Eye (tissue), 1 donor: ENCODE results near the gene KLHL13.
A peak's percentile ranks its signal among the peaks of the same experiment; 100 is the strongest.
"Not testable (repeated sequence)": the region's sequence is repeated elsewhere in the genome, so short reads cannot be mapped to it uniquely, and the experiment has no call there.

Experiments
- DNase-seq: peaks from one replicate; pipeline ENCODE4 v3.0.0-alpha.2; 2015

KLHL13 gene, protein sequence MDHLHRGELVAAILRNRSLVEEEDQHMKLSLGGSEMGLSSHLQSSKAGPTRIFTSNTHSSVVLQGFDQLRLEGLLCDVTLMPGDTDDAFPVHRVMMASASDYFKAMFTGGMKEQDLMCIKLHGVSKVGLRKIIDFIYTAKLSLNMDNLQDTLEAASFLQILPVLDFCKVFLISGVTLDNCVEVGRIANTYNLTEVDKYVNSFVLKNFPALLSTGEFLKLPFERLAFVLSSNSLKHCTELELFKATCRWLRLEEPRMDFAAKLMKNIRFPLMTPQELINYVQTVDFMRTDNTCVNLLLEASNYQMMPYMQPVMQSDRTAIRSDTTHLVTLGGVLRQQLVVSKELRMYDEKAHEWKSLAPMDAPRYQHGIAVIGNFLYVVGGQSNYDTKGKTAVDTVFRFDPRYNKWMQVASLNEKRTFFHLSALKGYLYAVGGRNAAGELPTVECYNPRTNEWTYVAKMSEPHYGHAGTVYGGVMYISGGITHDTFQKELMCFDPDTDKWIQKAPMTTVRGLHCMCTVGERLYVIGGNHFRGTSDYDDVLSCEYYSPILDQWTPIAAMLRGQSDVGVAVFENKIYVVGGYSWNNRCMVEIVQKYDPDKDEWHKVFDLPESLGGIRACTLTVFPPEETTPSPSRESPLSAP

DNA sequence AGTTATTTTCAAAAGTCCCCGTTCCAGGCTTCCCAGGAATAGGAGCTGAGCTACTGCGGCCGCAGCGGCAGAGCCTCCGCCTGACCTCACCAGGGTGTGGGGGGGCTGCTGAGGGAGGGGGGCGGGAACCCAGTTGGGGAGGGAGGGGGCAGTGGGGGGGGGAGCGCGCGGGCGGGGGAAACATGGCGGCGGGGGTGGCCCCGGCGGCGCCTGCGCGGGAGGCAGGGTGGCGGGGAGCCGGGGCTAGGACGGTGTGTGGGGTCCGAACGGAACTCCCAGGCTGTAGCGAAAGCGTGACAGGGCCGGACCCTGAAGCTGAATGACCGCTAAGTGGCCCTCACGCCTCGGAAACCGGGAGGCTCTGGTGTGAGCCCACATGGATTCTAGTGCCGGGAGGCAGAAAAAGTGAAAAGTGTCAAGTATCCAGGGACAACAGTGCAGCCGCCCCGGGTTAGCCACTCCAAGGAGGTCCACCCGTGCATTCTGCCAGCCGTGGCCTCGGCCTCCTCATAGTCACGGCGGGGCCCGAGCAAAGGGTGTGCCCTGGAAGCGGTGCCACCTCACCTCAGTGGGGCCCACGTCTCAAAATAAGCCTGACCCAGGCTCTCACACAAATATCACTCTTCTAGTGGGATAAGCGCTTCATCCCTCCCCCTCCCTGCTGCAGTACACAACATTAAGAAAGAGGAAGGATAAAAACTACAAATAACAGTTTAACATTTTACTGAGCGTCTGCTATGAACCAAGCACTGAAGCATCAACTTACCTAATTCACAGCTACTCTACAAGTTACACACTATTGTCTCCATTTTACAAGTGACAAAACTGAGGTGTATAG is at the start of gene KLHL13:
Gene KLHL13 (minus strand): TSS at position 98 of the 838 bp plus-strand sequence. CDS start 88,337 bp downstream, outside the sequence.
- DNase-seq = peak; percentile 73

DNA sequence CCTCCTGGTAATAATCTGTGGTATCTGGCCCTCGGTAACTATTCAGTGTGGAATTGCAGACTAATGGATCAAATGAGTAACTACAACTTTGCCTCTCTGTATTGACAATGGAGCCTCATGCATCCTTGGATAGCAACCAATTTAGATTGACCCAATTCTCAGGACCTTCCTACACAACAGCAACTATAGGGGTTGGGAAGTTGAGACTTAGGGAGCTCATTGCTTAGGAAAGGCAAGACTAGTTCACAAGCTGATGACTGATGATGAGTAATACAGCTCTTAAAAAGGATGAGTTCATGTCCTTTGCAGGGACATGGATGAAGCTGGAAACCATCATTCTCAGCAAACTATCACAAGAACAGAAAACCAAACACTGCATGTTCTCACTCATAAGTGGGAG is 47.5 kb upstream of the KLHL13 start:
- DNase-seq = no peak

DNA sequence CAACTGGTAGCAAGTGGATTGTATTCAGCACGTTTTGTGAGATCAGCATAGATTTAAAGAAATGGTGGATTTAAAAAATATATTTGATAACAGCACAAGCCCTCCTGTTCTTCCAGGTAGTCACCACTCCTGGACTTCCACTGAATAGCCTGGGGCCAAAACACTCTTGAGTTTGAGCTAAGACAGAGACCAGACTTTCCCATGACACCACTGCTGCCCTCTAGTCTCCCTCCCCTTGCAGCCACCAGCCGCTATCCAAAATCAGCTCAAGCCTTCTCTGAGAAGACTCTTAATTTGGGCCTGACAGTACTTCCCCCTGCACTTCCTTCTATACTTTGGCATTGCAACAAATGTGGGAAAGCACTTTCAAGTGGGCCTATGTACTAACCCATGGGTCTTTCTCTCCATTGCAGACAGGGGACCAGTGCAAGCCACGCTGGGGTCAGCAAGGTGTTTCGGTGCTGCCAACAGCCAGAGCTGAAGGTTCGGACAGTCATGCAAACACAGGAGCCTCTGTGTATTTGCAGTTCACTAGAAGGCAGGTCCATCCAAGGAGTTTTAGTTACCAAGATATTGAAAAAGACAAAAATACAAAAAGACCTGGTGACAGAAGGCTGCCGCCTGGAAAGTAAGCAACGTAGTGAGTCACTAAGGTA is 40.5 kb upstream of the KLHL13 start:
- DNase-seq = no peak

DNA sequence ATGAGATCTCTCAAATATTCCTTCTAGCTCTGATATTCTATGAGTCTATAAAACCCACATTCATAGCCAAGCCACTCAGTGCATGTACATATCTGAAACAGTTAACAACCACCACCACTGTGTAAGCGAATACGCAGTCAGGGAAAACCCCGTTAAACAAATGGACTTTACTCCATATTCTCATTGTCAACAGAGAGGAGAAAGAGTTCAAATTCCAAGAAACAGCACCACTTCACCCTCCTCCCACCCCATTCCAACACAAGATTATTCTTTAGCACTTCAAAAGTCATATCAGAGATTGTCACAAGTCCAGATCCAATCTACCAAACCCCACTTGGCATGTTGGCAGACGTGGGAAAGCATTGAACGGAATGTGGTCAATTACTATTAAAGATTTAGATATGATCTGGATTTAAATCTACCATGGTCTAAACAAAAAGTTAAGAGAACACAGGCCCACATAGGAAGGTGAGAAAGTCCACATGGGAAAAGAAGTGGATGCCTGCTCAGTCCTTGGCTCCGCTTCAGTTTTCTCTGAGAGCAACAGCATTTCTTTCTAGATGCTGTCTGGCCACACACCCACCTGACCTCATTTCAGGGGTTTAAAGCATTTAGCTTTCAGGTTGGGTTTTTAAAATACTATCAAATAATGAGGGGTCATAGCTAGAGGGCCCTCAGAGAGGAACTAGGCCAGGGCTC is 39.8 kb upstream of the KLHL13 start:
- no peak for DNase-seq

DNA sequence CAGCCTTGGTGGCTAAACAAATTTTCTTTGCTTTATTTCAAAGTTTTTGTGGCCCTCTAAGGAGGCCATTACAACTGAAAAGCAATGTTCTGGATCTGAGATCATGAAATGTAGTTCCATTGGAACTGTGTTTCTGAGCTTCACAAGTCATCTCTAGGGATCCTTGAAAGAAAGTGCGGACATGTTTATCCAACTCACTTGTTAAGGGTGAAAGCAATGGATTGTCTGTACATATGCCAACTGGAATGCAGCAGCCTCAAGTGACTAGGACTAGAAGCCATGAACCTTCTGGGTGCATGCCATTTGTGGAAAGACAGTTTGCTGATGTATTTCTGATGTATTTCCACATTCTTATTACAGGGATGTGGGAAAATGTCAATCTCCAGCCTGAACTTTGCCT is 36.7 kb upstream of the KLHL13 start:
- no peak for DNase-seq

DNA sequence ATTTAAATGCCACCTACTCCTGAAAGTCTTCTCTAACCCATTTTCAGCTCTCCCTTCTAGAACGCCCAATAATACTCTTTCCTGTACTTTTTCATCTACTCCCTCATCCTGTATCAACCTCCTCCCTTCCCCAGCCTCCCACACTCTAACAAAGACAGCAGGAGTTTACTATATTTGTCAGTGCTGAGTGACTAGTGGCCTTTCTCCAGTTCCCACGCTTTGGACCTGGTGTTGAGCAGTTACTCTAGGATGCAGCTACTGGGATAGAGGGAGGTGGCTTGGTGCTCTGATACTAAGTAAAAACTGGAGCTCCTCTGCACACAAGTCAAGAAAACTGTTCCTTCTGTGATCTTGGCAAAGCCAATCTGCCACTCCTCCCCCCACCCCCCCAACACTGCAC is 36.1 kb upstream of the KLHL13 start:
- no peak for DNase-seq

DNA sequence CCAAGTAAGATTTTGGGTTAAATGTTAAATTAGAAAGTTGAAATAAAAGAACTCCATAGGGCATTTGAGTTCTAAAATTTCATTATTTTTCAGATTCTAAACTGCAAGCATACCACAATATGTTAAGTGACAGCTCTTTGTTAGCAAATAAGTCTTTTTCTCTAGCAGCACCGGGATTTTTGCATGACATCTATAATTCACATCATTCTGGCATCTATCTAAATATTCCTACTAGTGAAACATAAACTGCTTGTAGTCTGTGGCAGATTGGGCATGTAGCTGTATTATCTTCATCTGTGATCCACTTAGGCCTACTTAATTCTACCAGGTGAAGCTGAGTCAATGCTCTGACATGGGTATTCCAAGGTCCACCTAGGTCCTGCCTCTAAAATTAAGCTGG is 32.1 kb upstream of the KLHL13 start:
- DNase-seq = no peak

DNA sequence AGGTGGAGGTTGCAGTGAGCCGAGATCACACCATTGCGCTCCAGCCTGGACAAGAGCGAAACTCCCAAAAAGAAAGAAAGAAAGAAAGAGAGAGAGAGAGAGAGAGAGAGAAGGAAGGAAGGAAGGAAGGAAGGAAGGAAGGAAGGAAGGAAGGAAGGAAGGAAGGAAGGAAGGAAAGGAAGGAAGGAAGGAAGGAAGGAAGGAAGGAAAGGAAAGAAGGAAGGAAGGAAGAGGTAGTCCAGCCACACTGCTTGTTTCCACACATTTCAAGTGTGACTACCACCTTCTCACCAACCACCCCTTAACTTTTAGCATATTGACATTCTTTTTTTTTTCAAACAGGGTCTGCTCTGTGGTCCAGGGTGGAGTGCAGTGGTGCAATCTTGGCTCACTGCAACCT is 31.2 kb upstream of the KLHL13 start:
- DNase-seq = not testable (repeated sequence)

DNA sequence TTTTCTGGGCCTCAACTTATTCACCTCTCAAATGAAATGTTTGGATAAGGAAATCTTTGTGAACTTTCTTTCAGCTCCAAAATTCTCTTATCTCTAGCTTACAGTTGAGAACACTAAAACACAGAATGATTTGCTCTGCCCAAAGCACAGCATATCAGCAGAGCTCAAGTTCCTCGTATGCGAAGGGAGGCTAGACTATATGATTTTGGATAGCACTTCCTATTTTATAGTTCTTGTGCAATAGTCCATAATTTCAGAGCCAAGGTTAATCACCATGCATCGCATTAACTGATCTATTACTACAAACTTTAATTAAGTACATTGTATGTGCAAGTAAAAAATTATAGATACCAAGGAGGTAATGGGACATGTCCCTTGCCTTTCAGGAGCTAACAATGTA is 27.0 kb upstream of the KLHL13 start:
- DNase-seq = no peak

DNA sequence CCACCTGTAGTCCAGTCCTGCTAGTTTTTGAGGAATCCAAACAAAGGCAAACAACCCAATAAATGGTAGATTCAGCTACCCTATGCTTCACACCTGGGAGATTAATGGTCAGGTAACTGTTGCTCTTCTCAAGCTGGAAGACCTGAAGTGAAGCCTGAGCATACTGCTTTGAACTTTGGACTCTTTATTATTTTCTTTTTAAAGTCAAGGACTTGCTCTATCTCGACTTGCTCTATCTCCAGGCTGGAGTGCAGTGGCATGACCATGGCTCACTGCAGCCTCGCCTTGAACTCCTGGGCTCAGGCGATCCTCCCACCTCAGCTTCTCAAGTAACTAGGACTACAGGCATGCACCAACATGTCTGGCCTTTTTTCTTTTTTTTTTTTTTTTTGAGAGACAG is 14.7 kb upstream of the KLHL13 start:
- DNase-seq = no peak

DNA sequence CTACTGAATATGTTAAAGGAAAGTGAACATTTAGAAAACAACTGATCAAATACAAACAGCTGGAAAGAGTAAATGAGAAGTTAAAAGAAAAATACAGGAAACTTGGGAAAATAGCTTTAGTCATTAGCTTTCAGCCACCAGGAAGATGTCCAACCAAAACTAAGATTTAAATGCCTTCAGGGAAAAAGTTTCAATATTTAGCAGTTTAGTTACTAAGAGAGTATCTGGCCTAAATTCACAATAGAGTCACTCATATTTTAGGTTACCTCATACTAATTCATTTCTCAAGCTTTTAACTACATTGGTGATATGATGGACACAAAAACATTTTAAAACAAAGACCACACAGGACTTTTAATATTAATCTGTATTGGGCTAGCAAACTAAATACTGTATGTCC is 13.1 kb upstream of the KLHL13 start:
- DNase-seq = no peak

DNA sequence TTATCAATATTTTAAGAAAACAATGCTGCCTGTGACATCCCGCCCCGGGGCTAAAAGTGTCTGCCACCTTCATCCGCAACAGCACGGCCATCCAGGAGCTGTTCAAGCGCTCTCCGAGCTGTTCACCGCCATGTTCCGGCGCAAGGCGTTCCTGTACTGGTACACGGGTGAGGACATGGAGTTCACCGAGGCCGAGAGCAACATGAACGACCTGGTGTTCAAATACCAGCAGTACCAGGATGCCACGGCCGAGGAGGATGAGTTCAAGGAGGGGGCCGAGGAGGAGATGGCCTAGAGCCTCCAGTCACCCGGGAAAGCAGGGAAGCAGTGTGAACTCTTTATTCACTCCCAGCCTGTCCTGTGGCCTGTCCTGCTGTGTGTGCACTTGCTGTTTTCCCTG is 12.1 kb upstream of the KLHL13 start:
- DNase-seq = no peak

DNA sequence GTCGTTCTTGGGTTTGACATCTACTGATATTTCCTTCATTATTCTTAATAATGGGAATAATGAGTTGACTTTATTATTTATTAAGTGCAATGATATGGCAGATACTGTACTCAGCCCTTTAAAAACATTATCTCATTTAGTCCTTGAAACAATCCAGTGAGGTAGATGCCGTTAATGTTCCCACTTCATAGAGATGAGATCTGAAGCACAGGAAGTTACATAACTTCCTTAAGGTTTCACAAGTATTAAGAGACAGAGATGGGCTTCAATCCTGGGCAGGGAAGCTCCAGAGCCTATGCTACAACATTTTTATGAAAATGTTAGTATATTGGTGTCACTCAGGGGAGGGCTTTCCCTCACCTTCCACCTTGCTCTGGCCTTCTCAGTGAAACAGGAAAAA is 9.7 kb upstream of the KLHL13 start:
- no peak for DNase-seq

DNA sequence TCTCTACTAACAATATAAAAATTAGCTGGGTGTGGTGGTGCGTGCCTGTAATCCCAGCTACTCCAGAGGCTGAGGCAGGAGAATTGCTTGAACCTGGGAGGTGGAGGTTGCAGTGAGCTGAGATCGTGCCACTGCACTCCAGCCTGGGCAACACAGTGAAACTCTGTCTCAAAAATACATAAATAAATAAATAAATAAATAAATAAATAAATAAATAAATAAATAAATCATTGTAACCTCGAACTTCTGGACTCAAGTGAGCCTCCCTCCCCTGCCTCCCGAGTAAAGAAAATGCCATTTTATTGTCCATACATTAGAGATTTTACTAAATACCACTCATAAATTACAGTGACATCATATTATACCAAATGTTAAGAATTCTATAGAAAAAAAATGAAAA is 7.6 kb upstream of the KLHL13 start:
- not testable (repeated sequence) for DNase-seq

DNA sequence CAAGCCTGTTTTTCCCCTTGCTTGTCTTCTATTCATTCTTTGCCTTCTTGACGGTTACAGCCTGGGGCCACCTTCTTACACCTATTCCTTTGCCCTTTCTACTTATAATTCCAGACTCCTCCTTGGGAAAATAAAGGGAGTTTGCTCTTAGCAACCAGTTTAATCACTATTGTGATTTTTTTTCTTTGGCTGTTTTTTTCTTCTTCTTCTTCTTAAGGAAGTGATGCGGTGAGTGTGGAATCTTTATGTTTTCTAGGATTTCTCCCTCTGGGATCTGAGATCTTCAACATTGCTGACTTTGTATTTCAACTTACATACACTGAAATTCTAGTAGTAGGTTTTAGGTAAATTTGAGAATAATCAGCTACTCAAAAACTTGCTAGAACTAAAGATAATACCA is 1.1 kb upstream of the KLHL13 start:
- DNase-seq = no peak

DNA sequence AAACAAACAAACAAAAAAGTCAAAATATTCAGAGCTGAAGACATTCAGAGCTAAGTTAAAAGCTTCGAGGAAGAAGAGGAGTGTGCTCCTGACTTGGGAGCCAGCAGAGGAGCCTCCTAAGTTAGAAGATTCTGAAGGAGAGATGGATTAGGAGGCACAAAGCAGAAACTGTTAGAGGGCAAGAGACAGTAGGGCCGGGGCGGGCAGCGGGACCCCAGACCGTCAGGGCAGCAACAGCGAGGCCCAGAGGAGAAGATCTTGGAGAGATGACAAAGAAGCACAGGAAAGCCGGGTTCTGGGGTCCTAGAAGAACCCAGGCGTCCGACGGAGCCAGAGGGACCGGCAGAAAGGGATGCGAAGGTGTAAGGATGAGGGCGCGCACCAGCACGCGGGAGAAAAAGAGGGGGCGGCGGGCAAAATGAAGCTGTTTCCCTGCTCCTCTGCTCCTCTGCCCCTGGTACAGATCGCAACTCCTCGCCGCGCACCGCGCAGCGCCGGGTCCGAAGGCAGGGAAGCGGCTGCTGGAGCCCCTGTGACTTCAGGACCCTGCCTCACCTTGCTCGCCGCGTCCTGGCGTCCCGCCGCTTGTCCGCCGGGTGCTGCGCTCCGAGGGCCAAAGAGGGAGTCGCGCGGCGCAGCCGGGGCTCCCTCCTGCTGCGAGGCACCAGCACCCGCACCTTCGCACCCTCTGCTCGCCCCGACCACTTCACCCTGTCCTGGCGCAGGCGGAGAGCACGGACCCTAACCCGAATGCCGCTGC is 477 bp downstream of the KLHL13 start:
- no peak for DNase-seq

DNA sequence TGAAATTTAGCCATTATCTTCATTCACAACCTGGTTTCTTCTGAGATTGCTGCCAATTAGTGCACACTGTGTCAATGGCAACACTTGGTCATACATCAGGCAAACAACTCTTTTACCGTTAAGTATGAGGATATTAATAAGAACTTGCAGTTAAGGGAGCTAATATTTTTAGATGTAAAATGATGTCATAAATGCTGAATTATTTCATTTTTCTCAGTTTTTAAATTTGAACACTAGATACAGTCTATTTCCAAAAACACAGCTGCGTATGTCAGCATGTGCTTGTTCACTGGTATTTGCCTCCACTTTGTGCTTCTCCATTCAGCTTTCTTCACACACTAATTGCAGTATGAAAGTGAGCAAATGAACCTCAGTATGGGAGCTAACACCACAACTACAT is 1.6 kb downstream of the KLHL13 start:
- no peak for DNase-seq

DNA sequence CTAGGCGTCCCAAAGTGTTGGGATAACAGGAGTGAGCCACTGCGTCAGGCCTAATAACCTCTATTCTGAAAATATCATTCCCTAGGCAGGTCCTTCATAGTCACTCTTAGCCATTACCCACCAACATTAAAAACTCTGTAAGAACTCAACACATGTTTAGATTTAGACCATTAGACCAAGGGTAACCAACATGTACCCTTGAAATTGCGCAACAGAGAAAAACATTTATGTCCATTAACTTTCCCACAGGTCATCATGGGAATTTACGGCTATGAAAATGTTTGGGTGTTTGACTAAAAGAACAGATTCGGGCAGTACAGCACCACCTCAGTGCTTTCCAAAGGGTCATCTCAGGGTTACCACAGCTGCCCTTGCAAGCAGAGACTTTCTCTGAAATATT is 7.5 kb downstream of the KLHL13 start:
- no peak for DNase-seq

DNA sequence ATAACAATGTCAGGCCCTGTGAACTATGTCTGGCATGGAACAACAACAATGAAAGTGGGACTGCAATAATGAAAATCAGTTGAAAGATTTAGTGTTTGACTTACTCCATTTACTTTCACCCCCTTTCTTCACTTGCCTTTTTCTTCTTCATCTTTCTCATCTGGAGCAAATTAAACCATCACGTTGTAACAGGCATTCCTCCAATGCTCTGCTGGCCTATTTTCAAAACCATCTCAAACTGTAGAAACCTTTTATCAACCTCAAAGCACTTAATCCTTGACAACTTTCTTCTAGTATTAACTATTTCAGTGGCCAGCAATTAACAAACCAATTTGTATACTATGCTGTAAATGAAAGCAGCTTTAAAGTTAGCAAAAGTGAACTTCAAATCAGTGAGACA is 8.3 kb downstream of the KLHL13 start:
- peak; percentile 27 for DNase-seq

DNA sequence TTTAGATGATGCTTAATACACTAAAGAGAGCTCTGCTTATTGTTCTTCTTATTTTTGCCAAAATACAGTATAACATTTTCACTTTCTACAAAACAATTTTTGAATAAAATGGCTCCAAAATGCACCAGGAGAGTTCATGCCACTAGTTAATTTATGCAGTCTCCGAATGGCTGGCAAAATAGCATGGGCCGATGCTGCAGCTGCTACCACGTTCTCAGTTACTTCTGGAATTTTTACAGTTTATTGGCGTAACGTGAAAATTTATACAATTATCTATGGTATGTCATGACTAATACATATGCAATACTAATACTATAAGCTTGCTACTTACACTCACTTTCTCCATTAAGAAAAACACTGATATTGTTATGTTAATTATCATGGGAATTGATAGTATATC is 16.5 kb downstream of the KLHL13 start:
- DNase-seq = no peak

DNA sequence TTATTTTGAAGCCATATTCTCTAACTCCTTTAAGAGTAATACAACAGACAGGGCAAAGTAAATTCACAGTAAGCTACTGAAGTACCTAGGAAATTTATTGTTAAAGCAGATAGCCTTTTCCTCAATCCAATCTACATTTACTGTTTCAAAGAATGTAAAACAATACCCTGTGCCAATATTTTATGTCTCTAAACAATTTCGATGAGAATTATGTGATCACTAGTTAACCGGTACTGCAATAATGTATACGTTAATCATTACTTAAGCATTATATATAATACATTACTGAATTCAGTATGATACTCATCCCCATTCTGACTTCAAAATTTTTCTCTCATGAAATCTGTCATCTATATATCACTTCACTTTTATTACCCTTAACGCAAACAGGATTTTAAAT is 28.5 kb downstream of the KLHL13 start:
- no peak for DNase-seq

DNA sequence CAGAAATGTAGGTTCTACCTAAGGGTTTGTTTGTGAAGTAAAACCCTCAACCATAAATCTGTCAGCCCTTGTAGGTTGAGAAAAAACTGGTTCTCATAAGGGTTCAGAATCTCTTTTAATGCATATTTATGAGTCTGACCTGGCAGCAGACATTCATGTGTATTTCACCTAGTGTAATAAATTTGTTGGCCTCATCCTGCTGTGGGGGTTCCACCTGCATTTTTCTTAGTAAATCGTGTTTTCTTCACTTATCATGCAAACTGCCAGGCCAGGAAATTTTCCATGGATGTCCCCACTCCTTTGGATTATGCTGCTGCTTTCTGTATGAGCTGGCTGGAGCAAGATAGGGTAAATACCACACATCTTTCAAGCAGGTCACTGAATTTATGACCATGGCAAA is 42.4 kb downstream of the KLHL13 start:
- DNase-seq = no peak
